RPMI7951 (cell line): ENCODE data around the gene TMBIM4. TPM values are rescaled to one million over a fixed set of nuclear protein-coding genes. Genes with fewer than 3 reads are reported as not detected.

Source experiments
- DNase-seq: peaks from one replicate; pipeline ENCODE4 v3.0.0-alpha.2; 2012; ENCODE audit warnings: low read depth
- total RNA-seq: library from RNA; depleted of rRNA; stranded (reverse); fragments of >200 nt; shearing (Covaris generic); gene quantifications from 2 replicates; pipeline ENCODE4 v1.2.3, GENCODE V29; 2014

The TMBIM4 gene
- total RNA-seq, 1 experiment from 2014 or later = 135 TPM

GRCh38 chr12:66140731-66141130 lies 29.1 kb downstream of the TMBIM4 start:
- no peak for DNase-seq

DNA sequence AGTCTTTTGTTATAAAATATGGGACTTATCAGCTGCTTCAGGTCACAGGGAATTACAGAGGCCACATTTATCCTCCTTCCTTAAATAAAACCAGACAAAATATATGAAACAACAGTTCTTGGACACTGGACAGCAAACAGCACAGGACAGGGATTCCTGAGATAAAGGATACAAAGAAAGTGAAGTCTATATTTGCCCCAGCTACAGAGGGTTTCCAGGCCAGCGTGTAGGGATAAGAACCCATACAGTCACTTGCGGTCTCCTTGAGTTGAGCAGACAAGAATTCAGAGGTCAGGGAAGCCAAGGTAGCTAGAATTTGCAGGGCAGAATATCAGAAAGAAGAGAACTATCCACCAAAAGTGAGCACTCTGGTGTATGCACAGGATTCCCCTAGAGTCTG lies 30.5 kb downstream of the TMBIM4 start:
- DNase-seq = no peak

DNA sequence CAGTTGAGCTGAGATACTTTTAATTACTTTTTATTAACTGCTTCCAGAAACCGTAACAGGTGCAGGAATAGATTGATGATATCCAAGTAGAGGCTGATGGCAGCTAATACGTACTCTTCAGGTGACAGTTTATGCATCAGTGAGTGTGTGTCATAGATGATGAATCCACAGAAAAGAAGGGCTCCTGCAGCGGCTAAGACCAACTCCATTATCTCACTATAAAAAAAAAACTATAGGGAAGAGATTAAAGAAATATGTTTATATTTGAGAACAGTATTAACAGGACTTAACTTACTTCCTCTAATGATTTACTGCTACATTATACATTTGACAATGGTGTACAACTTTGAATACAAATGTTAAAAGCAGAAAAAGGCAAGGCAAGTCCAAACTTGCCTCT lies 31.9 kb downstream of the TMBIM4 start:
- DNase-seq = no peak

GRCh38 chr12:66132408-66132807 lies 37.4 kb downstream of the TMBIM4 start:
- peak; percentile 59 for DNase-seq

GRCh38 chr12:66131067-66131688 lies 38.6 kb downstream of the TMBIM4 start:
- DNase-seq = no peak

GRCh38 chr12:66130267-66131066 lies 39.3 kb downstream of the TMBIM4 start, which contains the start of gene LLPH:
Gene LLPH, minus strand, starts transcription at chr12:66130750. Its CDS starts 1,644 bp downstream, at chr12:66129106.
- DNase-seq = peak; percentile 81

GRCh38 chr12:66129934-66130266 lies 39.9 kb downstream of the TMBIM4 start:
- no peak for DNase-seq

GRCh38 chr12:66127650-66128049 lies 42.1 kb downstream of the TMBIM4 start:
- DNase-seq = no peak

- DNase-seq = no peak
Measured at GRCh38 chr12:66120477-66120876, 49.3 kb downstream of the TMBIM4 start.

DNA sequence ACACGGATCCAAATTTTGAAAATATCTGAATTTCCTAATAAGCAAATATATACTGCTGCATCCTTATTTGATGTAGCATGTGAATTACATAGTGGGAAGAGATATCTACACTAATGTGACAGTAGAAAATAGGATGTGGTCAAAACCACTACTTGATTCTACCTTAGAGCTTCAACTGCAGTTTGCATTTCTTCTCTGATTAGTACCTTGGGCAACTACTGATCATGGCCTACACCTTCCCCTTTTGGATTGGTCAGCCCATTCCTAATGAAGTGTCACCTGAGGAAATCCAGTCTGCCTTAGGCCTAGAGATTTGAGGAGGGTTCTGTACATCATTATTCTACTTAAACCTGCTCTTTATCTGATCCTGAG lies 49.9 kb downstream of the TMBIM4 start:
- DNase-seq = no peak

DNA sequence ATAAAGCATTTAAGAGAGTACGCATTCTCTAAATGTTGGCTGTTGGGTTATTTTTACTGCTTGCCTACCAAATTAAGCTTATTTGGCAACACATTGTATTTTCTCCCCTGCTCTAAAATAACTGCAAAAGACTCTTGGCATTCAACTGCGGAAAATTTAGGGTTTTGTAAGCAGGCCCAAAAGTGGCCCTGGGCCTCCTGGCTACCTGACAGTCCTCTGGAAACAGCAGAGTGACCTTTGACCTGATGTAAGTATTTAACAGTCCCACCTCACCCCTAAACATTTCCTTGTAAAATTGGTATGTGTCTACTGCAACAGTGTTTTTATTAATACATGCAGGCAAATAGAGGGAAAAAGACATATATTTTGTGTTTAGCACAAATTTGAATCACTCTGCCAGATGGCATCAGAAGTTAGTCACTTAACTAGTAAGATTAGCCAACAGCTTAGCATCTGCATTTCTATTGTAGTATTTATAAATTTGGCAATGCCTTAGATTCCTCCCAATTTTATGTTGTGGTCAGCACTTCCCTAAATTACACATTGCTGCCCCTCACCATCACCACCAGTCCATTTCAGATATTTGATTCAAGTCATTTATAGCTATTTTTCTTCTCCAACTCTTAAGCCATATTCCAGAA lies 50.4 kb downstream of the TMBIM4 start:
- DNase-seq = no peak

DNA sequence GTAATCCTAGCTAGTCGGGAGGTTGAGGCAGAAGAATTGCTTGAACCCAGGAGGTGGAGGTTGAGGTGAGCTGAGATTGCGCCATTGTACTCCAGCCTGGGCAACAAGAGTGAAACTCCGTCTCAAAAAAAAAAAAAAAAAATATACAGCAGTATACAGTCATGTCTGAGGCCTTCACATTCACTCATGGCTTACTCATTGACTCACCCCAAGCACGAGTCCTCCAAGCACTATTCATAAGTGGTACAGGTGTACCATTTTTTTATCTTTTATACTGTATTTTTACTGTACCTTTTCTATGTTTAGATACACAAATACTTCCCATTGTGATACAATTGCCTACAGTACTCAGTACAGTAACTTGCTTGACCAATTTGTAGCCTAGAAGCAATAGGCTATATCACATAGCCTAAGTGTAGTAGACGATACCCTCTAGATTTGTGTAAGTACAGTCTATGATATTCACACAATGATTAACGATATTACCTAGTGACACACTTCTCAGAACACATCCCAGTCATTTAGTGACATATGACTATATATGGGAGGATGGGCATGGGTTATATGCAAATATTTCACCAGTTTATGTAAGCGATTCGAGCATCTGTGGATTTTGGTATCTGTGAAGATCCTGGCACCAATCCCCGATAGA lies 51.4 kb downstream of the TMBIM4 start:
- no peak for DNase-seq

- no peak for DNase-seq
Measured at GRCh38 chr12:66117242-66117641, 52.6 kb downstream of the TMBIM4 start.

GRCh38 chr12:66115071-66115600 lies 54.7 kb downstream of the TMBIM4 start:
- DNase-seq = no peak

DNA sequence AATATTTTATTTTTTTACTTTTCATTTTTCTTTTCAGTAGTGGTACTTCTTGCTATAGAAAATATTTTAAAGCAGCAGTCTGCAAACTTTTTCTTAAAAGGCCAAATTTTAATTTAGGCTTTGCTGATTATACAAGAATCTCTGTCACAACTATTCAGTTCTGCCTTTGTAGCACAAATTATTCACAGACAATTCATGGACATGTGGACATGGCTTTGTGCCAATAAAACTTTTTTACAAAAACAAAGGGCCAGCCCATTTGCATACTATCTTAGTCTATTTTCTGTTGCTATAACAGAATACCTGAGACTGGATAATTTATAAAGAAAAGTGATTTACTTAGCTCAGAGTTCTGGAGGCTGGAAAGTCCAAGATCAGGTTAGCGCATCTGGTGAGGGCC lies 56.3 kb downstream of the TMBIM4 start:
- DNase-seq = no peak

DNA sequence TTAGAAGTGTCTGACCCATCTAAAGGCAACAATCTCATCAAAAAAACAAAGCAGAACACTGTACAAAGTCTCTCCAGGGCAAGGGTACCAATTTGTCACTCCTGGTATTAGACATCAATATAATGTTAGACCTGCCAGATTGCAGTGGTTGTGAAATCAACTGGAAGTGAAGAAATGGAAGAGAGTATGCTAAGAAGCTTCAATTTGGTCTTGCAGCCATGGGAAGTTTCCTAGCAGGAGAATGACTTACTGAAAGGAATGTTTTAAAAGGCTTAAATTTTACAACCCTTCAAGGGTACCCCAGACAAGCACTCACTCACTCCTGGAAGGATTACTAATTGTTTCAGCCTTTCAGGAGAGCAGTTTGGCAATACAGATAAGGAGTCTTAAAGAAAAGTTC lies 58.2 kb downstream of the TMBIM4 start:
- DNase-seq = no peak

DNA sequence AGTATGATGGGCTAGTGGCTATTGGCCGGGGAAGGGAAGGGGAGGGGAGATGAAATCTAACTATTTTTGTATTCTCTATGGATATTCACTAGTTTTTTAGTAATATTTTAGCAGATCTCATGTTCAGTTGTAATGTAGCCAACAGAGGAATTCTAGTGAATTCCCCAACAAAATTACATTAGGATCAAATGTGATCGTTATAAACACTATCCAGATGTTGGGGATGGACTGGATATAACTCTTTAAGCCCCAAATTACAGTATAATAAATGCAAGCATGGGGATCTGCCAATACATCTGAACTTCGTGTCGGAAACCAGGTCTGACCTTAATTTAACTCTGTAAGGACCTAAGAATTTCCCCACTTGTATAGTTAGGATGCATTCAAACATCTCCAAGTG lies 60.7 kb downstream of the TMBIM4 start:
- DNase-seq = no peak

GRCh38 chr12:66108386-66108785 lies 61.4 kb downstream of the TMBIM4 start:
- DNase-seq = no peak

- DNase-seq = peak; percentile 89
Measured at GRCh38 chr12:66107451-66107915, 62.3 kb downstream of the TMBIM4 start.

GRCh38 chr12:66103016-66103913 lies 66.5 kb downstream of the TMBIM4 start:
- no peak for DNase-seq
